Suppressor macrophage treated with lipopolysaccharide for 4 hours (primary cell): ENCODE measurements around the gene IL22RA1.

Experiments used
- DNase-seq: peaks from one replicate; pipeline ENCODE4 v3.0.0-alpha.2; 2020

Gene IL22RA1

DNA sequence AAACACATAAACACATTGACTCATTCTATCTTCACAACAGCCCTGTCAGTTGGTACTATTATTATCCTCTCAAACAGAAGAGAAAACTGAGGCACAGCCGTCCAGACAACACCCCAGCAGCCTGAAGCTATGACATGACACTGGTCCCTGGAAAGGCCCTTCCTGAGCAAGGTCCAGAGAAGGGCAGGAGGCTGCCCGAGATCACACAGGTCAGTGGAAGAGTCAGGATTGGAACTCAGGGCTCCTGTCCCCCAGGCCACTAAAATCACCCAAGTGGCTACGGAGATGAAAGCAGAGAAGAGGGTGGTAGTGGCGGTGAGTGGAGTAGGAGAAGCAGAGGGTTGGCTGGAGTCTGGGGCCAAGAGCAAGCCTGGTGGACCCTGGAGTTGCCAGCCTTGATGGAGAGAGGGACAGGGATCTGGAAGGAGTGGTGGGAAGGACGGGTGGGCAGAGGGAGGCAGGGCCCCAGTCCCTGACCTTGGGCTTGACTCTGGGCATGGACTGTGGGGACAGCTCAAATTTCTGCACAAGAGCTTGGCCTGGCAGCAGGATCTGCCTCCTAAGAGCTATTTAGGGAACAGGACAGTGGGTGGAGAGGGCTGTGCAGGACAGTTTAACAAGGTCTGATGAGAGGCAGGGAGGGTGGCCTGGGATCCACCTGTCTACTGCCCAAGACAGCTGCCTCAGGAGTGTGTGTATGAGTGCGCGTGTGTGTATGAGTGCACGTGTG, 46.8 kb downstream of the IL22RA1 start:
- no peak for DNase-seq

DNA sequence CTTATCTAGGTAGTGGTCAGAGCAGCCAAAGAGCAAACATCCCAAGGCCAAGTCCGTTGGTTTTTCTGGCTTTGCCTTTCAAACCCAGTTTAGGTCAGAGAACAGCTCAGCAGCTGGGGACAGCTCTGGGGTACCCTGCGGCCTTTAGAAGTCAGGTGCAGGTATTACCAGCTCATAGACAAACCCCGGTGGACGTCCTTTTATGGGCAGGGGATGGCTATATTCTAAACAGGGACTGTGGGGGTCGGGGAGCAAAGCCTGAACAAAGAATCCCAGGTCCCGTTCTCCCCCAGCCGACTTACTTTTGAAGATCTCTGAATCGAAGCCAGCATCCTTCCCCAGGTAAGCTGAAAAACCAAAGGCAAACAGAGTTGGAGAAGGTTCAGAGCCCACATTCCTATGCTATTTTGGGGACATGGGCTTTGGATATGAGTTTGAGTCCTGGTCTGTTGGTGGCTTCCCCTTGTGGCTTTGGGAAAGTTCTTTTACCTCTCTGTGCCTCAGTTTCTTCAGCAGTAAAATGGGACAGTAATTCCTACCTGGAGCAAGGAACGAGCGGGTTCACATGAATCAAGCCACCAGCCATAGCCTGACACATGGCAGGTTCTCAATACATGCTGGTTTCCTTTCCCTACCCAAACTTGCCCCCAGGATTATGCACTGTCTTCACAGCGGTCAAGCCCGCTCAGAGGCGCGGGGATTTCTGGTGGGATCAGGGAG, 47.6 kb downstream of the IL22RA1 start:
- no peak for DNase-seq

DNA sequence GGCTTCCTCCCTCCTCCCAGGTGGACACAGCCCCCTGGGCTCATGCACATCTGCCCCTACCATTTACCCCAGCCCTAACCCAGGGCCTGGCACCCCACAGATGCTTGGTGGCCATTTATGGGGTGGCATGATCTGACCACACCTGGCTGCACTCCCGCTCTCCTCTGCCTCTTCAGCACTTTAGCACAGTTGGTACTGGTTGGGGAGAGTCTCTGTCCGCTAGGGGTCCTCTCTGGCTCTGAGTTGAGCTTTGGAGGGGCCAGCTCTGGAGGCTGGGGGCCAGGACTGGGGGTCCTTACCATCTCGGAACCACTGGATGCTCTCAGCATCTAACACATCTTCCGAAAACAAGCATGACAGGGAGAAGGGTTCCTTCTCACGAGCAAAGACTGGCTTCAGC, 48.4 kb downstream of the IL22RA1 start:
- no peak for DNase-seq

DNA sequence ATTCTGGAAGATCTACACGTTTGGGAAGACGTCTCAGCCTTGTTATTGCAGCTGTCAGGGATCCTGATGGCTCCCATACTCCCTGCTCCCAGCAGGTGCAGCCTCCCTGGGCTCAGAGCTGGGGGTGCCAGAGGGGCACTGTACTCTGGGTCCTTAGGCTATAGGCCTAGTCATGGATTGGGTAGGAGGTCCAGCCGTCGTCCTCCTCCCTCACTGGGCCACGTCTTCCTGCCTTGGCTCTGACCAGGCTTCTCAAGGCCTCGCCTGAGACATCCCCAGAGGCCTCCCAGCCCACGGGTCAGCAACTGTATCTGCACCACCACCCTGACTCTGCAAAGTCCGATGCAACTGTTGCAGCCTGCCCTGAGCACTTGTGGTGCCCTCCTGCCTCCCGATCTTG, 49.2 kb downstream of the IL22RA1 start:
- no peak for DNase-seq

DNA sequence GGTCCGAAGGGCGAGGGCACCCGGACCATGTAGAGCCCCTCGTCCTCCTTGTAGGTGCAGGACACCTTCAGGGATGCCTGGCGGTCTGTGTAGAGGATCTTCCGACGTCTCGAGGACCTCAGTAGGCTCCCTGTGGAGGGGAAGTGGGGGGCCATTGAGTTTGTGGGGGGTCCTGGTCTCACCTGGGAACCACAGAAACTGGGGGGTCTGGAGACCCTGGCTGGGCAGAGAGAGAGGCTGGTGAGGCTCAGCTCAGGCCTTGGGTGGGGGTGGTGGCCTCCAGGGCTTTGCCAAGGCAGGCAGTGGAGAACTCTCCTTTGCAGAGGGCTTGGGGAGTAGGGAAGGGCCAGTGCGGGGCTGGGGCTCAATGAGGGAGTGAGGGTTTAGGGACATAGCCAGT, 50.0 kb downstream of the IL22RA1 start:
- no peak for DNase-seq

DNA sequence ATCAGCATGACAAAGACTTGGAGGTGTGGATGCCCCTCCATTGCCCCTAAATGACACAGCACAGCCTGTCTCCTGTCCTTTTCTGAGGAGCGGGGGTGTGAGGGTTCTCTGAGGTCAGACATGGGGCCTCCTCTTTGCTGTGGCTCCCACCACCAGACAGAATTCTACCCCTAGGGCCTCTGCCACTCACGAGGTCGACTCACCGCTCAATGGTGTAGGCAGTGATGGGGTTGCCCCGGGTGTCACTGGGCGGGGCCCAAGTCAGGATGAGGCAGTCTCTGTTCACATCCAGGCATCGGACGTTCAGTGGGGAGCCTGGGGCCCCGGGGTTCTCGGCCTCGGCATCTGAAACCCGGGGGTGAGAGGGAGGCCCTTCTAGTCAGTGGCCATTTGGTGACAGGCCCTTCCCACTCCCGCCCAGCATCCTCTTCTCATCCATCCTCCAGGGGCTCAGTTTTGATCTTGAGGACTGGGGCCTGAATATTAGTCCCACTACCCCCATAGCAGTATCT, 50.9 kb downstream of the IL22RA1 start:
- DNase-seq = no peak

DNA sequence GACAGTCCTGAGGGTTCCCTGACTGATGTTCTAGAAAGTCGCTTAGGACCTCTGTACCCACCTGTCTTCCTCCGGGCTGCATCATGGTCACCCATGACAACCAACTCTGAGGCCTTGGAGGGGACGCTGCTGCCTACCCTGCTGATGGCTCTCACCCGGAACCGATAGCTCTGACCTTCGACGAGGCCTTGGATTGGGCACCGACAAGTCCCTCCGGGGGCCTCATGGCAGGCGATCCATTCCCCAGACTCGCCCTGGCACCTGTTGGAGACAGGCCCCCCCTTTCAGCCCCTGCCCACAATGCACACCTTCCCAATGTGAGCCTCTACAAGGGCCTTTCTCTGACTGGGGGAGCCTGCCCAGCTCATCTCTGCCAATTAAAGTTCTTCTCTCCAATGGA, 52.2 kb downstream of the IL22RA1 start:
- DNase-seq = no peak

DNA sequence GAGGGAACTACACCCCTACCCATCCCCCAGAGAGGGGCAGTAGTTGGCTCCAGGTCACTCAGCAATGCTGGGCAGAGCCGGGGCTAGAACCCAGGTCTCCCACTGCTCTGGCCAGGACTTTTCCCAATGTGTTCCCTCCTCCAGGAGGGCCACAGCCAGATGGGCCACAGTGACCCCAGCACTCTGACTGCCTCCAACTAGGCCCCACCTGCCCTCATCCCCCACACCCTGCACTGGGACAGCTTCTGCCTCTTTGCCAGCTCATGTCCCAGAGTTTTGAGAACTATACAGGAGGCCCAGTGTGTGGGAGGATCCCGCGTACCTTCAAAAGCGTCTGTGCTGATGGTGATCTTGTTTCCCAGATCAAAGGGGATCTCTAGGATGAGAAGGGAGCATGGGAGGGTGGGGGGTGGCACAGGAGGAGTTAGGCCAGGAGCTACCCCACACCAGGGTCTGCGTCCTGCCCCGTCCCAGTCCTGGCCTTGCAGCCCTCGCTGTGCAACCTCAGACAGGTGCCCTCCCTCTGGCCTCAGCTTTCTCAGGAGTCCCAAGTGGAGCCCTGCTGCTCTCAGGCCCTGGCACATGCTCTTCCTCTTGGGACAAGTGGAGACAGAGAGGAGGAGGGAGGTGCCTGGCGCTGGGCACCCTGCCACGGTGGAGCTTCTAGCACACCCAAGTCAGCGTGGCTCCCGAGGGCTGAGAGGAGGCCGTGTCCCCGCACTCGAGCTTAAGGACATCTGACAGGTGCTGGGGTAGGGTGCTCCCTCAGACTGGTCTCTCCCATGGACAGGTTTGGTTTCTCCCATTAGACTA, 53.0 kb downstream of the IL22RA1 start:
- no peak for DNase-seq

DNA sequence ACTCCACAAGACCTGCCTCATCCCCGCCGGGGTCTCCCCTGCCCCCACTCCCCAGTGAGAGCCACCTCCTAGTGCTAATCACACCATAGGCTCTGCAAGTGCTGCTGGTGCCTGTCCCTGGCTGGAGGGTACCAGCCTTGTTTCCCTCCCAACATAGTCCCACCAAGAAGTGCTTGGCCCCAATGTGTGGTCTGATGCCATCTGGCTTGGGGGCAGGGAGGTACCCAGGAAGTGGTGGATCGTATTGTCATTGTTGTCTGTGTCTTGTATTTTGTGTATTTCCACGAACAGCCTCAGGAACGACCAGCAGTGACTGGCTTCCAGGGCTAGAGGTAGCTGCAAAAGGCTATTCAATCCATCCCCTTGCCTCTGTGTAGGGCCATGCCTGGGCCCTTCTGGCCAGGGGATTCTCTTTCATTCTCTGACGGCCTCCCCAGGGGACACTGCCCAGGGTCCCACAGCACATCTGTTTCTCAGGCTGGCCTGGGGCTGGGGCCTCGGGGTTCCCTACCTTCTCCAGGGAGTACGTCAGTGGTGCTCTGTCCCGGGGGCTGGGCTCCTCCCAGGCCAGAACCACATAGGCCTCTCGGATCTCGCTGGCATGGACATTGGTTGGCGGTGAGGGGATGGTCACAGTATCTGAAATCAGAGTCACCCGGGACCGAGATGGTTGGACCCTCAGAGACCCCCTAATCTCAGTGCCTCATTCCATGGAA, 53.8 kb downstream of the IL22RA1 start:
- DNase-seq = no peak

DNA sequence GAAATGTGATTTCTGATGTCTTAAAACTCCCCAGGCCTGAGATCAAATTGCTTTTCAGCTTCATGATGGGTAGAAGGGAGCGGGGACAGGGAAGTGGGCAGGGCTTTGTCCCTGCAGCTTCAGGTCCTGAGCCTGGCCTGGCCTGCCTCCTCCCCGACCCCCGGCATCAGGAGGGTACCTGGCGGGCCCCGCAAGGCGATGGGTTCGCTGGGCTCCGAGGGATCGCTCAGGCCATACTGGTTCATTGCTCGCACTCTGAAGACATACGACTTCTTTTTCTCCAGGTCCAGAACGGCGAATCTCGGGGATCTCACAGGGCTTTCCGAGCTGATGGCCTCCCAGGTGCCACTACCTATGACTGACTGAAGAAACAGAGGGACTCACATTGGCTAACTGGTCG, 56.5 kb downstream of the IL22RA1 start:
- DNase-seq = no peak

DNA sequence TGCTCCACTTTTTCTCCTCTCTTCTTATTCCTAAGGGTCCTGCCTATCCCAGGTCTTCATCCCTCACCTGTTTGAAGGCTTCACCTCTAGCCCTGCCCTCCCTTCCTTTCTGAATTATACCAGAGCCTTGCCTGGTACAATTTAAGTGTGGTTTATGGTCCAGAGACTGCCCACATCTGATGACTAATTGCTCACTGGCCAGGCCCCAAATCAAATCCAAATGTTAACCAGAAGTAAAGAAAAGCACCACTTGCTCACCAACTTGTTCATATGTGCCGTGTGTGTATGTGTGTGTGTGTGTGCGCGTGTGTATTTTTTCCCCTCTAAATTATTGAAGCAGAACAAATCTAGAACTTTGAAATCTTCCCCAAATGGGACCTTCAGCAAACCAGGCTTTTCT, 57.4 kb downstream of the IL22RA1 start:
- no peak for DNase-seq

DNA sequence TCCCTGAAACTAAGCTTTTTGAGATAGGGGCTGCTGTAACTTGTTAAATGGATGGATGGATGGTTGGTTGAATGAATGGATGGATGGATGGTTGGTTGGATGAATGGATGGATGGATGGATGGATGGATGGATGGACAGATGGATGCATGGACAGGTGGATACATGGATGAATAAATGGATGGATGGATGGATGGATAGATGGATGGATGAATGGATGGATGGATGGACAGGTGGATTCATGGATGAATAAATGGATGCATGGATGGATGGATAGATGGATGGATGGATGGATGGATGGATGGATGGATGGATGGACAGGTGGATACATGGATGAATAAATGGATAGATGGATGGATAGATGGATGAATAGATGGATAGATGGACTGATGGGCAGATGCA, 57.9 kb downstream of the IL22RA1 start:
- DNase-seq = no peak

DNA sequence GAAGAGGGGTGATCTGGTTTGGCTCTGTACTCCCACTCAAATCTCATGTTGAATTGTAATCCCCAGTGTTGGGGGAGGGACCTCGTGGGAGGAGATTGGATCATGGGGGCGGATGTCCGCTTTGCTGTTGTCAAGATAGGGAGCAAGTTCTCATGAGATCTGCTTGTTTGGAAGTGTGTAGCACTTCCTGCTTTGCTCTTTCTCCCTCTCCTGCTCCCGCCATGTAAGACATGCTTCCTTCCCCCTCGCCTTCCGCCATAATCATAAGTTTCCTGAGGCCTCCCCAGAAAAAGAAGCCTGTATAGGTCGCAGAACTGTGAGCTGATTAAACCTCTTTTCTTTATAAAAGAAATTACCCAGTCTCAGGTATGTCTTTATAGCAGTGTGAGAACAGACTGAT, 58.9 kb downstream of the IL22RA1 start:
- no peak for DNase-seq

DNA sequence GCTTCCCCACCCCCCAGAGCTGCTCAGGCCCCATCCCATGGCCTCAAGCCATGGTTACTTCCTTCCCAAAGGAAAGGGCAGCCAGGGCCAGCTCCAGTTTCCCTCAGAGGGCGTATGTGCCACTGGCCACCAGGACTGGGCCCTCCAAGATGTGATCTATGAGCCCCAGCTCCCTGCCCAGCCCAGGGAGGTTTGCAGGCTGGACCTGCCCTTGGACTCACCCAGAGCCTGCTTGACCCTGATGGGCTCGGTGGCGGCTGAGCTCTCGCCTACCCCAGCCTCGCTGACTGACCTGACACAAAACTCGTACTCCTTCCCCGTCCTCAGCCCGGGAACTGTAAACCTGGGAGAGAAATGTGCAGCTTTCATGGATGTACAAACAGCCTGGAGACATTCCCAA, 60.6 kb downstream of the IL22RA1 start:
- no peak for DNase-seq

DNA sequence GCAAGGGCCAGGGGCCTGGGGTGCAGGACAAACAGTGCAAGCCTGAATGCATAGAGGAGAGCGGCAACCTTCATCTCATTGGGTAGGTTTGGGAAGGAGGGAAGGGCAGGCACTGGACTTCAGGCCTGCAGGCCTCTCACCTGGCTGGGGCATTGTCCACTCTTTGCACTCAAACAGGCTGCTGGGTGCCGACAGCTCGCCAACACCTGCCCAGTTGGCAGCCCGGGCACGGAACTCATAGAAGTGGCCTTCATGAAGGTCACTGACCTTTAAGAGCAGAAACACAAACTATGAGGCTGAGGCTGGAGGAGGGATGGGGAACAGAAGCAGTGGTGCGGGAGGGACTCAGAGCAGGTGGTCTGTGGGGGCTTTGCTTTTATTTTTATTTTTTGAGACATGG, 61.8 kb downstream of the IL22RA1 start:
- no peak for DNase-seq

DNA sequence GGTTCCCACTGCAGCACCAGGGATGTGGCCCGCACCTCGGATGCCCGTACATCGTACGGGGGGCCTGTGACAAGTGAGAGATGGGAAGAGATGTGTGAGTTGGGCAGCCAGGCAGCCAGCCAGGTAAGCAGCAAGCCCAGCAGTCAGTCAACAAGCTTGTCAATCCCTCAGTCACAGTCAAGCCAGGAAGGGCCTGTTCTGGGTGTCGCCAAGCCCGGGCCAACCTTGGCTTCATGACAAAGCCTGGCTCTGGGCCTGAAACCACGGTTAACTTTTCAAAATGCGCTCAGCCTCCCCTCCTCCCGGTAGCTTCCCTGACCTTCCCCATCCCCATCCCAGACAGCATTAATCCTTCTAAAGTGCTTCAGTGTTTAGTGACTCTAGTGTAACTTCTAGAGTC, 62.8 kb downstream of the IL22RA1 start:
- no peak for DNase-seq

DNA sequence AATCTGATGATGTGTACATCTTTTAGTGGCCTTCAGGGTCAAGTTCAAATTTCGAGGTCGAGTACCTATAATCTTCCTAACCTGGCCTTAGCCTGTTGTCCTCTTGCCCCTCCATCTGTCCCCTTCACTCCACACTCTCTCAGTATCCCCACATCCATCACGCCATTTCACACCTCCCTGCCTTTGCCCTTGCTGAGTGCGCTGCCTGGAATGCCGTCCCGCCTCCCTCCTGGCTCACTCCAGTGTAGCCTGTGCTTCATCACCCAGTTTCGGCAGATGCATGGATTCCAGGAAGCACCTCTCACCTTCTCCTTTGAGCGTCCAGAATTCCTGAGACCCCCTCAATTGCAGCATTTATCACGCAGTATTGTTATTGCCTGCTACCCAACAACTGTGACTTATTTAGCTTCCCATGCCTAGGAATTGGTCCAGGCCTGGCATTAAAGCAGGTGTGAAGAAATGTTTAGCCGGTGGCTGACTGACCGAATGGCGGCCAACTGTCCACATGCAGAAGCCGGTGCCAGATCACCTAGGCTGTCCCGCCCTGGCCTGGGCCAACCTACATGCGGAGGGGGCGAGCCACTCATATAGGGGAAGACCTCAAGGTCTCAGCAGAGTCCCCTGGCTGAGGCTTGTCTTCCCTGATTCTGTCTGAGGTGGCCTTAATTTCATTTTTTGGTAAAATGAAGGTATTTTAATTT, 65.5 kb downstream of the IL22RA1 start:
- no peak for DNase-seq

DNA sequence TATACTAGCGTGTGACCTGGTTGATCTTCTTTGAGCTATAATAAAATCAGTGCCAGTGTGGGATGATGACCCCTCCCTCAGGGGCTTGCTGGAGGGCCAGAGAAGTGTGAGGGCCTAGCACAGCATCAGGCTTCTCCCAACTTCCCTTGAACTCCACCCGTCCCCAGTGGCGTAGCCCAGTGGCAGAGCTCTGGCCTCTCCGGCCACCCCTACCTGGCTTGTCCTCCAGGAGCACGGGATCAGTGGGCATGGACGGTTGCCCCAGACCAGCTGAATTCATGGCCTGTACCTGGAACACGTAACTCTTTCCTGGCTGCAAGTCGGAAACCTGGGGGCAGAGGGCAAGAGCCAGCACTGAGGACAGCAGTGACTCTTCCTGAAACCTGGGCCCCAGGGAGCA, 67.0 kb downstream of the IL22RA1 start:
- DNase-seq = no peak

DNA sequence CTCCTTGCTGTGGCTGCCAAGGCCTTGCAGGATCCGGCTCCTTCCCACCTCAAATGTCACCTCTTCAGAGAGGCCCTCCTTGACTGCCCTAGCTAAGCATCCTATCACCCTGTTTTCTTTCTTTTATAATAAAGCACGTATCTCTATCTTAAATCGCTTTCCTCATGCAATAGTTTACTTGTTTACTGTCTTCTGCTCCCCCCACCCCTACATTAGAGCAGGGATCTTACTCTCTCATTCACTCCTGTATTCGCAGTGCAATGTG, 67.4 kb downstream of the IL22RA1 start:
- no peak for DNase-seq

DNA sequence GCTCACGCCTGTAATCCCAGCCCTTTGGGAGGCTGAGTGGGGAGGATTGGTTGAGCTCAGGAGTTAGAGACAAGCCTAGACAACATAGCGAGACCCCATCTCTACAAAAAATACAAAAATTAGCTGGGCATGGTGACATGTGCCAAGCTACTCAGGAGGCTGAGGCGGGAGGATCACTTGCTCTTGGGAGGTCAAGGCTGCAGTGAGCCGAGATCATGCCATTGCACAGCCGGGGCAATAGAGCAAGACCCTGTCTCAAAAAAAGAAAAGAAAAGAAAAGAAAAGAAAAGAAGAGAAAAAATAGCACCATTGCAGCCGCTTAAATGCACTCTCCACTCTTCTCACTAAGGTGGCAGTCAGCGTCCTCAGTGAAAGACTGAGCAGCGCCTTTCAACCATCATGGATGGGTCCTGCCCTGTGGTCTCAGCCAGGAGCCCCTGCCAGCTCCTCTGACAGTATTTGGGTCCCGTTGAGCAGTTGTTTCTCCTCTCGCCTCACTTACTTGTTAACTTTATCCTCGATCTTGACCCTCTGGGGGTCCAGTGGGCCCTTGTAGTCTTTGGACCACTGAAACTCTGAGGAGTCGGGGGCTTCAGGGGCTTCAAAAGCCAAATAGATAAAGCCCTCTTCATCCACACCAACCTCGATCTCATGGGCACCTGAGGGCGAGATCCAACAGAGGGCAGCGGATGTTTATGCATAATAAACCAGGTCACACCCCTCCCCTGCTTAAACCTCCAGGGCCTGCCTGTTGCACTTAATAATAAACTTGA, 67.9 kb downstream of the IL22RA1 start:
- no peak for DNase-seq

DNA sequence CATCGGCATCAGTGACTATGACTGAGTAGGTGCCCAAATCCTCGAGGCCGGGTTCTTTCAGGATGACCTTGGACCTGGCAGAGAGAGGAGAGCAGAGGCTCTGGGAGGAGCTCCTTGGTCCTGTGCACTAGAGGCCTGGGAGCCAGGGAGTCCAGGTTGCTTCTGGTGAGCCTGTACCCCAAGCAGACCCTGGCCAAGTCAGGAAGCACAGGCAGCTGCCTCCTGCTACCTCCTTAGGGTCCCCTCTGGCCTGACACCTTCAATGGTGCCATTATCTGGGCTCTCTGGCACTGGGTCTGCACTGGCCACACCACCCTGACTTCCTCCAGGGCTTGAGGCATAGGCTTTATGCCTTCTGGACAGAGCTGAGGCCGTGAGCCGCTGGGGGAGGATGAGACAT, 68.7 kb downstream of the IL22RA1 start:
- DNase-seq = no peak

DNA sequence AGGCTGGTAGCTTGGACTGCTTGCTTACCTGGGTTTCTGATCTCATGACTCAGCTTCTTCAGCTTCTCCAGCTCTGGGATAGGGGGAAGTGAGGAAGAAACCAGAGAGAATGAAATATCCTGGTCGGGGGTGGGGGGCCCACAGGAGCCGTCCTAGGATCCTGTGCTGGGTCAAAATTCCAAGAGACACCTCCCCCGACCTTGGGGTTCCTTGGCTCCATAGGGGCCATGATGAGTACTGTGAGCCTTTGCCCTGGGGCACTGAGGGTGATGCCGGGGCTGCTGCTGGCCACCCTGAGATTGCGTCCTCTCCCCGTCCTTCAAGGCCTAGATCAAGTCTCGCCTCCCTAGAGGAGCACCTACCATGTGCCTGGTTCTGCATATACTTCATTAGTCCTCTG, 71.0 kb downstream of the IL22RA1 start:
- DNase-seq = no peak
